Measurements from ENCODE around the gene CDK11B.
"Not testable (repeated sequence)": the region's sequence is repeated elsewhere in the genome, so short reads cannot be mapped to it uniquely, and the experiment has no call there.

DNA sequence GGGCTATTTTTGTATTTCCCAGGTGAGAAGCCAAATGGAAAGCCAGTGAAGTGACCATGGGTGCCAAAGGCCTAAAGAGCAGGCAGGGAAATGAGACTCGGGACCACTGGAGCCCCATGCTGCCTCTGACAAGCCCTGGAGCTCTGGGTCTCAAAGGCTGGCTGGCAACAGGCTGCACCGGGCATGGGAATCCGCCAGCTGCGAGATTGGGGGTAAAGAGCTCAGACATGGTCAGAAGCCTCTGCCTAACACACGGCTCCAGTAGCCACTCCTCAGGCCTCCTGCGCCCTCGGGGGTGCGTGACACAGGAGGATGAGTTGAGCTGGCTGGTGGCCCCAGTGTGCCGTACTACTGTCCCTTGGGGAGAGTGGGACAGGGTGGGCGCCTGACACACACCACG is 5.5 kb upstream of the CDK11B start:
- TF ChIP-seq, protein P1, sequence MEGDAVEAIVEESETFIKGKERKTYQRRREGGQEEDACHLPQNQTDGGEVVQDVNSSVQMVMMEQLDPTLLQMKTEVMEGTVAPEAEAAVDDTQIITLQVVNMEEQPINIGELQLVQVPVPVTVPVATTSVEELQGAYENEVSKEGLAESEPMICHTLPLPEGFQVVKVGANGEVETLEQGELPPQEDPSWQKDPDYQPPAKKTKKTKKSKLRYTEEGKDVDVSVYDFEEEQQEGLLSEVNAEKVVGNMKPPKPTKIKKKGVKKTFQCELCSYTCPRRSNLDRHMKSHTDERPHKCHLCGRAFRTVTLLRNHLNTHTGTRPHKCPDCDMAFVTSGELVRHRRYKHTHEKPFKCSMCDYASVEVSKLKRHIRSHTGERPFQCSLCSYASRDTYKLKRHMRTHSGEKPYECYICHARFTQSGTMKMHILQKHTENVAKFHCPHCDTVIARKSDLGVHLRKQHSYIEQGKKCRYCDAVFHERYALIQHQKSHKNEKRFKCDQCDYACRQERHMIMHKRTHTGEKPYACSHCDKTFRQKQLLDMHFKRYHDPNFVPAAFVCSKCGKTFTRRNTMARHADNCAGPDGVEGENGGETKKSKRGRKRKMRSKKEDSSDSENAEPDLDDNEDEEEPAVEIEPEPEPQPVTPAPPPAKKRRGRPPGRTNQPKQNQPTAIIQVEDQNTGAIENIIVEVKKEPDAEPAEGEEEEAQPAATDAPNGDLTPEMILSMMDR (IDR thresholded peaks at IDR 0.05; ENCODE audit: control extremely low read depth in 1 of 3, insufficient read depth in 1 of 3, low read depth in 1 of 3, low read length in 3 of 3): not testable (repeated sequence)
- TF ChIP-seq, protein P2, sequence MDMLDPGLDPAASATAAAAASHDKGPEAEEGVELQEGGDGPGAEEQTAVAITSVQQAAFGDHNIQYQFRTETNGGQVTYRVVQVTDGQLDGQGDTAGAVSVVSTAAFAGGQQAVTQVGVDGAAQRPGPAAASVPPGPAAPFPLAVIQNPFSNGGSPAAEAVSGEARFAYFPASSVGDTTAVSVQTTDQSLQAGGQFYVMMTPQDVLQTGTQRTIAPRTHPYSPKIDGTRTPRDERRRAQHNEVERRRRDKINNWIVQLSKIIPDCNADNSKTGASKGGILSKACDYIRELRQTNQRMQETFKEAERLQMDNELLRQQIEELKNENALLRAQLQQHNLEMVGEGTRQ (IDR thresholded peaks at IDR 0.05; ENCODE audit: low read length): not testable (repeated sequence)
- TF ChIP-seq ZNF274 (IDR thresholded peaks at IDR 0.05; ENCODE audit: borderline replicate concordance, extremely low read depth, low read length); POU5F1 (IDR thresholded peaks at IDR 0.05; ENCODE audit: low read depth, low read length); TBP (IDR thresholded peaks at IDR 0.05; ENCODE audit: low read depth, low read length): not testable (repeated sequence)
